ENCODE measurements around the gene KSR1. TPM values are rescaled to one million over a fixed set of nuclear protein-coding genes. Genes with fewer than 3 reads are reported as not detected.

The KSR1 gene
- total RNA-seq, 1 experiment from 2014 or later, result 88.9 TPM

DNA sequence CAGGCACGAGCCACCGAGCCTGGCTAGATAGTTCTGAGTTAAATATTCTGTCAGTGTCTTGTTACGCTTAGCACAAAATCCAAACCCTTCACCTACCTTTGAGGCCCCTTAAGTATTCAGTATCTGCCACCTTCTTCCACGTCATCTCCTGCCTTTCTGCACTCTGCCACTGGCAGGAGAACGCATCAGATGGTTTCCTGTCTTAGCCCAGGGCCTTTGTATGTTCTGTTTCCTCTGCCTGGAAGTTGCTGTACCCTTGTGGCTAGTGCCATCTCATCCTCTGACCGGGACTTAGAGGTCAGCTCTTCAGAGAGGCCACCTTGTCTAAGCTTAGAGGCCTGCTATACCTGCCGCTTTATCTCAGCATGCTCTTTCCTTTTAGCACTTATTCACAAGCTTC, 107.3 kb downstream of the KSR1 start:
- intact Hi-C loops (cut with micrococcal nuclease; ENCODE audit: unreplicated experiment), result no loop called here
- POLR2A ChIA-PET, result interaction anchor here (0.6 to 1.0 kb wide), 4 partner anchors 68 to 119 kb away, joined by 3 to 15 read pairs (median 4); no protein-coding TSS in a partner anchor
- H3K9me3 Mint-ChIP-seq (ENCODE audit: unreplicated experiment), result no peaks in the 10 kb centered on the region
- DNase-seq, result no peak
- no peak overlapping the region for H3K4me3 Mint-ChIP-seq (ENCODE audit: unreplicated experiment)
- 0 out of 2 replicates have a peak, but pooled peaks cover 4% of the 10 kb centered on the region for H3K9me3 ChIP-seq
- H3K4me3 ChIP-seq (ENCODE audit: low read depth, low read length), result no peak overlapping the region
- peaks cover 23% of the 10 kb centered on the region for H3K4me1 ChIP-seq
- peaks cover 18% of the 10 kb centered on the region for H3K4me1 Mint-ChIP-seq (ENCODE audit: low read depth, unreplicated experiment)
- H3K36me3 Mint-ChIP-seq (ENCODE audit: insufficient read depth, unreplicated experiment), result peaks cover 17% of the 10 kb centered on the region
- H3K27me3 ChIP-seq (replicated peaks; ENCODE audit: control insufficient read depth, insufficient read depth, low read length), result no peaks in the 10 kb centered on the region
- BruUV-seq (replicated peaks), result no TSS peak
- H3K27ac Mint-ChIP-seq (ENCODE audit: unreplicated experiment), result no peak overlapping the region
- CTCF ChIA-PET, result interaction anchor here (0.9 to 1.5 kb wide), 3 partner anchors 10 to 108 kb away, joined by 3 to 5 read pairs (median 4); no protein-coding TSS in a partner anchor
- TF ChIP-seq, protein P1, sequence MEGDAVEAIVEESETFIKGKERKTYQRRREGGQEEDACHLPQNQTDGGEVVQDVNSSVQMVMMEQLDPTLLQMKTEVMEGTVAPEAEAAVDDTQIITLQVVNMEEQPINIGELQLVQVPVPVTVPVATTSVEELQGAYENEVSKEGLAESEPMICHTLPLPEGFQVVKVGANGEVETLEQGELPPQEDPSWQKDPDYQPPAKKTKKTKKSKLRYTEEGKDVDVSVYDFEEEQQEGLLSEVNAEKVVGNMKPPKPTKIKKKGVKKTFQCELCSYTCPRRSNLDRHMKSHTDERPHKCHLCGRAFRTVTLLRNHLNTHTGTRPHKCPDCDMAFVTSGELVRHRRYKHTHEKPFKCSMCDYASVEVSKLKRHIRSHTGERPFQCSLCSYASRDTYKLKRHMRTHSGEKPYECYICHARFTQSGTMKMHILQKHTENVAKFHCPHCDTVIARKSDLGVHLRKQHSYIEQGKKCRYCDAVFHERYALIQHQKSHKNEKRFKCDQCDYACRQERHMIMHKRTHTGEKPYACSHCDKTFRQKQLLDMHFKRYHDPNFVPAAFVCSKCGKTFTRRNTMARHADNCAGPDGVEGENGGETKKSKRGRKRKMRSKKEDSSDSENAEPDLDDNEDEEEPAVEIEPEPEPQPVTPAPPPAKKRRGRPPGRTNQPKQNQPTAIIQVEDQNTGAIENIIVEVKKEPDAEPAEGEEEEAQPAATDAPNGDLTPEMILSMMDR (IDR thresholded peaks at IDR 0.05; ENCODE audit: insufficient read depth in 1 of 2, low read depth in 1 of 2, low read length in 1 of 2, severe bottlenecking in 1 of 2, unreplicated experiment in 1 of 2), result no peak
- H3K36me3 ChIP-seq (ENCODE audit: control insufficient read depth, insufficient read depth, low read length), result no peaks in the 10 kb centered on the region; the same call in 1 of the 2 replicates
- H3K27me3 Mint-ChIP-seq (ENCODE audit: insufficient read depth, unreplicated experiment), result no peaks in the 10 kb centered on the region

DNA sequence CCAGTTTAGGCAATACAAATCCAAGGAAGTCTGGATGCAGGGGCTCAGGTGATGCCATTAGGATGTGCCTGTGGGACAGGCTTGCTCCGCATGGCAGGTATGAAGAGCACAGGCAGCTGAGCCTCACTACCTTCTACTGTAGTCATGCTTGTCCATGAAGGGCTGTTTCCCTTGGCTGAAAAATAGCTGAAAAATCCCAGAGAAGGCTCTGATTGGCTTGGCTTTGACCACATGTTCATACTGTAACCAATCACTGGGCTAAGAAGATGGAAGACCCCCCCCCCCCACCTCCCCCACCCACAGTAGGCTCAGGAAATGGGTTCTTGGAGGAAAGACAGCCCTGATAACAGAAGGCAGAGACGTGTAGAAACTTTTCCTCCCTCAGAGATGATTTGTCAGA, 108.2 kb downstream of the KSR1 start:
- Mint-ChIP-seq H3K36me3 (ENCODE audit: insufficient read depth, unreplicated experiment) (peaks cover 9% of the 10 kb centered on the region), H3K4me3 (ENCODE audit: unreplicated experiment) (no peak overlapping the region), H3K27me3 (ENCODE audit: insufficient read depth, unreplicated experiment) (no peaks in the 10 kb centered on the region), H3K9me3 (ENCODE audit: unreplicated experiment) (no peaks in the 10 kb centered on the region), H3K27ac (ENCODE audit: unreplicated experiment) (no peak overlapping the region), H3K4me1 (ENCODE audit: low read depth, unreplicated experiment) (peaks cover 18% of the 10 kb centered on the region)
- peaks cover 24% of the 10 kb centered on the region for H3K4me1 ChIP-seq
- no peaks in the 10 kb centered on the region for H3K27me3 ChIP-seq (replicated peaks; ENCODE audit: control insufficient read depth, insufficient read depth, low read length)
- H3K4me3 ChIP-seq (ENCODE audit: low read depth, low read length), result no peak overlapping the region
- ChIA-PET CTCF (interaction anchor here (1.3 to 1.5 kb wide), 2 partner anchors 11 to 109 kb away, joined by 3 to 5 read pairs; no protein-coding TSS in a partner anchor), POLR2A (interaction anchor here (0.6 kb wide), 2 partner anchors 28 to 229 kb away, joined by 3 read pairs; no protein-coding TSS in a partner anchor)
- TF ChIP-seq, protein P1 (IDR thresholded peaks at IDR 0.05; ENCODE audit: insufficient read depth in 1 of 2, low read depth in 1 of 2, low read length in 1 of 2, severe bottlenecking in 1 of 2, unreplicated experiment in 1 of 2), result no peak
- 0 out of 2 replicates have a peak, but pooled peaks cover 4% of the 10 kb centered on the region for H3K9me3 ChIP-seq
- no peaks in the 10 kb centered on the region; the same call in 1 of the 2 replicates for H3K36me3 ChIP-seq (ENCODE audit: control insufficient read depth, insufficient read depth, low read length)
- intact Hi-C loops (cut with micrococcal nuclease; ENCODE audit: unreplicated experiment), result no loop called here
- no peak for DNase-seq
- BruUV-seq (replicated peaks), result no TSS peak

DNA sequence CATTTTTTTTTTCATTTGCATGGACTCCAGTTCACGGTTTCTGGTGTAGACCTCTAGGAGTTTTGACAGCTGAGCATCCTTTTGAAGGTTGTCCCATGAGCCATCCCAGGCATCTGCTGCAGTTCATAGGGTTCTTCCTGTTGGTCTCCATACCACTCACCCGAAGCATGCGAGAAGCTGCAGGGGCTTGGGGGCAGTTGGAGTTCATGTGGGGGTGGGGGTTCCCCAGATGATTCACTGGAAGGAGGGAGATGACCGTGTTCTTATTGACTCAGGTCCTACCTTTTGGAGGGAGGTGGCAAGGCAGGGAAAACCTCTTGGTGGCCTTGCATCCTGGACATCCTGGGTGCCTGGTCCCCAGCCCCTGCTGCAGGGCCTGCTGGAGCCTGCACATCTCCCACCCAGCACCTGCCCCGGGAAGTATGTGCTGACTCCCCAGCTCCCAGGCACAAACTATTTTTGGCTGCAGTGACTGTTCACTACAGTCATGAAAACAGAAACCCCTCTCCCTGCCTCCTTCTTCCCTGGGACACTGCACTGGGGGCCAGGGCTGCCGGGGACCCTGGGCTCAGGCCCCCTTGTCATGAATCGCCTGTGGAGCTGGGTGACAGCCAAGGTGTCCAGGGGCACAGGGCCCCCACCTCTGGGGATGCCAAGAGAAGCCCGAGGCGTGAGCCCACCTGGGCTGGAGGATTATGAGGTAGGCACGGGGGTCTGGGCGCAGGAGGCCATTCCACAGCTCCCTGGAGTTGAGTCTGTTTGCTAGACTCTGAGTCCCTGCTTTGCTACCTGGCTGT, 109.8 kb downstream of the KSR1 start:
- Mint-ChIP-seq H3K9me3 (ENCODE audit: unreplicated experiment) (no peaks in the 10 kb centered on the region), H3K4me1 (ENCODE audit: low read depth, unreplicated experiment) (peaks cover 27% of the 10 kb centered on the region), H3K36me3 (ENCODE audit: insufficient read depth, unreplicated experiment) (peaks cover 11% of the 10 kb centered on the region), H3K27ac (ENCODE audit: unreplicated experiment) (no peak overlapping the region), H3K4me3 (ENCODE audit: unreplicated experiment) (no peak overlapping the region), H3K27me3 (ENCODE audit: insufficient read depth, unreplicated experiment) (no peaks in the 10 kb centered on the region)
- intact Hi-C loops (cut with micrococcal nuclease; ENCODE audit: unreplicated experiment), result no loop called here
- TF ChIP-seq, protein P1 (IDR thresholded peaks at IDR 0.05; ENCODE audit: insufficient read depth in 1 of 2, low read depth in 1 of 2, low read length in 1 of 2, severe bottlenecking in 1 of 2, unreplicated experiment in 1 of 2), result no peak
- Histone ChIP-seq H3K4me1 (peaks cover 37% of the 10 kb centered on the region), H3K9me3 (0 out of 2 replicates have a peak, but pooled peaks cover 4% of the 10 kb centered on the region), H3K4me3 (ENCODE audit: low read depth, low read length) (no peak overlapping the region), H3K27me3 (replicated peaks; ENCODE audit: control insufficient read depth, insufficient read depth, low read length) (no peaks in the 10 kb centered on the region), H3K36me3 (ENCODE audit: control insufficient read depth, insufficient read depth, low read length) (no peaks in the 10 kb centered on the region)
- POLR2A ChIA-PET, result no interaction called here
- no peak for DNase-seq
- no TSS peak for BruUV-seq (replicated peaks)
- CTCF ChIA-PET, result interaction anchor here (1.0 kb wide), 1 partner anchor 11 kb away, joined by 7 read pairs; no protein-coding TSS in a partner anchor

All from Caco-2 (cell line).